ENCODE measurements around the gene WWOX. TPM values are rescaled to one million over a fixed set of nuclear protein-coding genes. Genes with fewer than 3 reads are reported as not detected.

The WWOX gene
- total and polyA plus RNA-seq, 2 of the 4 experiments (the other 2 are of a cell fraction), result 2.7 to 5.4 TPM

DNA sequence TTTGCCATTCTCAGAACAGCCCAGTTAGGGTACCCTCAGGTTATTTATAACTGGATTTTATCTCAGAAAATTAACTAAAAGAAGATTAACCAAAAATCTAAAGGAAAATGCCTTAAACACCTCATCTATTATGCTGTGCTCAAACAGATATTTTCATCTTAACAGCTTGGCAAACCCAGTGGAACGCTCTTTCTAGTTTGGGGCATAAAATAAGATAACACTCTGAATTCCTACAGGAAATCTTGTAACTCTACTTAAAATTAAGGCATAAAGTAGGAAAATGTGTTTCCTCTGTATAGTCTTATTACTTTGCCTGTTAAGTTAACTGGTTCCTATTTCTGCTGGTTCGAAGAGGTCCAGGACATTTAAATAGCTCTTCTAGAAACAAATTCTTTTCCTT, 777.2 kb downstream of the WWOX start:
- no CpG with 5 or more reads among the region's 2 CpGs for WGBS, 2 experiments (ENCODE audit: extremely low coverage in 2 of 2, insufficient read length in 1 of 2)
- Histone ChIP-seq H2AK9ac (replicated peaks; ENCODE audit: low read depth, low read length, poor library complexity) (no peak overlapping the region), H3K79me1 (ENCODE audit: low read depth in 1 of 2, low read length in 2 of 2) (no peaks in the 10 kb centered on the region), H3K56ac (ENCODE audit: extremely low read depth, insufficient read depth, low read length) (no peak overlapping the region), H3K18ac (ENCODE audit: low read depth, low read length) (no peak overlapping the region), H2BK120ac (ENCODE audit: low read depth, low read length) (no peak overlapping the region), H2BK15ac (ENCODE audit: low read depth, low read length) (no peak overlapping the region), H2AFZ (replicated peaks; ENCODE audit: low read length, poor library complexity) (no peak overlapping the region), H3K4me3 (ENCODE audit: insufficient read depth, low read depth, low read length) (no peak overlapping the region), H4K20me1 (ENCODE audit: insufficient read depth, low read length) (no peaks in the 10 kb centered on the region), H3K27ac (ENCODE audit: insufficient read depth, low read length) (no peak overlapping the region), H3K14ac (replicated peaks; ENCODE audit: low read depth, low read length) (no peak overlapping the region), H2BK20ac (ENCODE audit: low read depth, low read length) (no peak overlapping the region), H2AK5ac (ENCODE audit: low read depth, low read length) (no peak overlapping the region), H3K4me1 (ENCODE audit: control insufficient read depth, insufficient read depth, low read length) (no peaks in the 10 kb centered on the region), H3K9ac (ENCODE audit: low read depth, low read length) (no peak overlapping the region), H3K9me1 (ENCODE audit: insufficient read depth, low read length) (no peaks in the 10 kb centered on the region), H3K23ac (ENCODE audit: low read depth, low read length) (no peak overlapping the region), H3K36me3 (ENCODE audit: control insufficient read depth, insufficient read depth, low read length) (no peaks in the 10 kb centered on the region), H3K4me2 (ENCODE audit: low read depth, low read length) (no peak overlapping the region), H3K9me3 (ENCODE audit: control insufficient read depth, insufficient read depth, low read length) (peaks cover 15% of the 10 kb centered on the region), H4K5ac (ENCODE audit: low read depth, low read length) (no peak overlapping the region), H3K4ac (ENCODE audit: low read depth, low read length) (no peak overlapping the region), H4K91ac (ENCODE audit: insufficient read depth, low read depth, low read length) (no peak overlapping the region), H2BK5ac (ENCODE audit: low read depth, low read length, poor library complexity, severe bottlenecking) (no peak overlapping the region), H3K27me3 (ENCODE audit: control insufficient read depth, insufficient read depth, low read length) (no peaks in the 10 kb centered on the region), H4K8ac (ENCODE audit: low read depth in 2 of 2, low read length in 2 of 2) (no peak overlapping the region)
- DNase-seq (no peak), ATAC-seq (ENCODE audit: low read depth) (no peak)
- in situ Hi-C loops (cut with MboI; ENCODE audit: low sequenced_read_pairs), result no loop called here
- dilution Hi-C loops (cut with HindIII; ENCODE audit: low sequenced_read_pairs, unreplicated experiment), result no loop called here
- TF ChIP-seq CEBPB (IDR thresholded peaks at IDR 0.05; ENCODE audit: low read depth, low read length) (no peak), POLR2A (IDR thresholded peaks at IDR 0.05; ENCODE audit: low read depth, low read length) (no peak), RFX5 (IDR thresholded peaks at IDR 0.05; ENCODE audit: low read depth, low read length) (no peak), FOS (IDR thresholded peaks at IDR 0.05; ENCODE audit: low read depth, low read length) (no peak), BHLHE40 (IDR thresholded peaks at IDR 0.05; ENCODE audit: low read depth, low read length) (no peak), MXI1 (IDR thresholded peaks at IDR 0.05; ENCODE audit: borderline replicate concordance, low read depth, low read length) (no peak), RAD21 (IDR thresholded peaks at IDR 0.05; ENCODE audit: low read length) (no peak), NFE2L2 (IDR thresholded peaks at IDR 0.05; ENCODE audit: low read depth, low read length) (no peak), SMC3 (IDR thresholded peaks at IDR 0.05; ENCODE audit: low read depth, low read length) (no peak), CHD1 (IDR thresholded peaks at IDR 0.05; ENCODE audit: low read depth, low read length) (no peak), MAZ (IDR thresholded peaks at IDR 0.05; ENCODE audit: borderline replicate concordance, low read depth, low read length) (no peak), MAFK (IDR thresholded peaks at IDR 0.05; ENCODE audit: low read depth, low read length) (no peak), RCOR1 (IDR thresholded peaks at IDR 0.05; ENCODE audit: insufficient replicate concordance, low read length) (no peak)
- TF ChIP-seq, protein P1, sequence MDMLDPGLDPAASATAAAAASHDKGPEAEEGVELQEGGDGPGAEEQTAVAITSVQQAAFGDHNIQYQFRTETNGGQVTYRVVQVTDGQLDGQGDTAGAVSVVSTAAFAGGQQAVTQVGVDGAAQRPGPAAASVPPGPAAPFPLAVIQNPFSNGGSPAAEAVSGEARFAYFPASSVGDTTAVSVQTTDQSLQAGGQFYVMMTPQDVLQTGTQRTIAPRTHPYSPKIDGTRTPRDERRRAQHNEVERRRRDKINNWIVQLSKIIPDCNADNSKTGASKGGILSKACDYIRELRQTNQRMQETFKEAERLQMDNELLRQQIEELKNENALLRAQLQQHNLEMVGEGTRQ (IDR thresholded peaks at IDR 0.05; ENCODE audit: low read depth, low read length), result no peak
- TF ChIP-seq, protein P2, sequence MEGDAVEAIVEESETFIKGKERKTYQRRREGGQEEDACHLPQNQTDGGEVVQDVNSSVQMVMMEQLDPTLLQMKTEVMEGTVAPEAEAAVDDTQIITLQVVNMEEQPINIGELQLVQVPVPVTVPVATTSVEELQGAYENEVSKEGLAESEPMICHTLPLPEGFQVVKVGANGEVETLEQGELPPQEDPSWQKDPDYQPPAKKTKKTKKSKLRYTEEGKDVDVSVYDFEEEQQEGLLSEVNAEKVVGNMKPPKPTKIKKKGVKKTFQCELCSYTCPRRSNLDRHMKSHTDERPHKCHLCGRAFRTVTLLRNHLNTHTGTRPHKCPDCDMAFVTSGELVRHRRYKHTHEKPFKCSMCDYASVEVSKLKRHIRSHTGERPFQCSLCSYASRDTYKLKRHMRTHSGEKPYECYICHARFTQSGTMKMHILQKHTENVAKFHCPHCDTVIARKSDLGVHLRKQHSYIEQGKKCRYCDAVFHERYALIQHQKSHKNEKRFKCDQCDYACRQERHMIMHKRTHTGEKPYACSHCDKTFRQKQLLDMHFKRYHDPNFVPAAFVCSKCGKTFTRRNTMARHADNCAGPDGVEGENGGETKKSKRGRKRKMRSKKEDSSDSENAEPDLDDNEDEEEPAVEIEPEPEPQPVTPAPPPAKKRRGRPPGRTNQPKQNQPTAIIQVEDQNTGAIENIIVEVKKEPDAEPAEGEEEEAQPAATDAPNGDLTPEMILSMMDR (conservative IDR thresholded peaks at IDR 0.05; ENCODE audit: low read depth, low read length), result no peak
- TF ChIP-seq, protein P3, sequence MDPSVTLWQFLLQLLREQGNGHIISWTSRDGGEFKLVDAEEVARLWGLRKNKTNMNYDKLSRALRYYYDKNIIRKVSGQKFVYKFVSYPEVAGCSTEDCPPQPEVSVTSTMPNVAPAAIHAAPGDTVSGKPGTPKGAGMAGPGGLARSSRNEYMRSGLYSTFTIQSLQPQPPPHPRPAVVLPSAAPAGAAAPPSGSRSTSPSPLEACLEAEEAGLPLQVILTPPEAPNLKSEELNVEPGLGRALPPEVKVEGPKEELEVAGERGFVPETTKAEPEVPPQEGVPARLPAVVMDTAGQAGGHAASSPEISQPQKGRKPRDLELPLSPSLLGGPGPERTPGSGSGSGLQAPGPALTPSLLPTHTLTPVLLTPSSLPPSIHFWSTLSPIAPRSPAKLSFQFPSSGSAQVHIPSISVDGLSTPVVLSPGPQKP (IDR thresholded peaks at IDR 0.05; ENCODE audit: borderline replicate concordance, low read depth, low read length), result no peak
- CTCF ChIA-PET, result no interaction called here
- intact Hi-C loops (cut with micrococcal nuclease), result no loop called here
- POLR2A ChIA-PET (ENCODE audit: unreplicated experiment), result no interaction called here
- BruUV-seq (replicated peaks), result no TSS peak
